ENCODE measurements around the gene NDUFAF2.
"Not testable (repeated sequence)": the region's sequence is repeated elsewhere in the genome, so short reads cannot be mapped to it uniquely, and the experiment has no call there.

Gene NDUFAF2

GRCh38 chr5:61009907-61010306 lies 64.9 kb downstream of the NDUFAF2 start:
- Mint-ChIP-seq H3K4me3 (no peak overlapping the region), H3K27ac (no peak overlapping the region), H3K9me3 (no peaks in the 10 kb centered on the region), H3K27me3 (no peaks in the 10 kb centered on the region), H3K4me1 (peaks cover 12% of the 10 kb centered on the region), H3K36me3 (peaks cover 5% of the 10 kb centered on the region)

- H3K4me1 Mint-ChIP-seq: peaks cover 12% of the 10 kb centered on the region
- H3K36me3 Mint-ChIP-seq: peaks cover 2% of the 10 kb centered on the region
- no peak overlapping the region for H3K27ac Mint-ChIP-seq
- no peak overlapping the region for H3K4me3 Mint-ChIP-seq
- no peaks in the 10 kb centered on the region for H3K27me3 Mint-ChIP-seq
- no peaks in the 10 kb centered on the region for H3K9me3 Mint-ChIP-seq
These were observed 65.8 kb downstream of the NDUFAF2 start for GRCh38 chr5:61010467-61011454.

- no peak overlapping the region for H3K4me3 Mint-ChIP-seq
- no peaks in the 10 kb centered on the region for H3K27me3 Mint-ChIP-seq
- H3K36me3 Mint-ChIP-seq: peaks cover 5% of the 10 kb centered on the region
- H3K4me1 Mint-ChIP-seq: peaks cover 17% of the 10 kb centered on the region
- peaks cover 6% of the 10 kb centered on the region for H3K9me3 Mint-ChIP-seq
- H3K27ac Mint-ChIP-seq: no peak overlapping the region
These were observed 73.1 kb downstream of the NDUFAF2 start for GRCh38 chr5:61018062-61018461.

- H3K4me3 Mint-ChIP-seq: no peak overlapping the region
- no peak overlapping the region for H3K27ac Mint-ChIP-seq
- H3K27me3 Mint-ChIP-seq: no peaks in the 10 kb centered on the region
- H3K36me3 Mint-ChIP-seq: peaks cover 3% of the 10 kb centered on the region
- H3K4me1 Mint-ChIP-seq: peaks cover 27% of the 10 kb centered on the region
- peaks cover 6% of the 10 kb centered on the region for H3K9me3 Mint-ChIP-seq
These were observed 74.6 kb downstream of the NDUFAF2 start for GRCh38 chr5:61019642-61020041.

GRCh38 chr5:61020415-61020814 lies 75.4 kb downstream of the NDUFAF2 start:
- Mint-ChIP-seq H3K27ac (no peak overlapping the region), H3K4me3 (no peak overlapping the region), H3K4me1 (peaks cover 31% of the 10 kb centered on the region), H3K9me3 (peaks cover 6% of the 10 kb centered on the region), H3K27me3 (no peaks in the 10 kb centered on the region), H3K36me3 (peaks cover 3% of the 10 kb centered on the region)

GRCh38 chr5:61023131-61023530 lies 78.1 kb downstream of the NDUFAF2 start:
- H3K27ac Mint-ChIP-seq: no peak overlapping the region
- H3K4me1 Mint-ChIP-seq: peaks cover 39% of the 10 kb centered on the region
- no peaks in the 10 kb centered on the region for H3K27me3 Mint-ChIP-seq
- H3K4me3 Mint-ChIP-seq: no peak overlapping the region
- peaks cover 6% of the 10 kb centered on the region for H3K9me3 Mint-ChIP-seq
- peaks cover 5% of the 10 kb centered on the region for H3K36me3 Mint-ChIP-seq

GRCh38 chr5:61026004-61026403 lies 81.0 kb downstream of the NDUFAF2 start:
- Mint-ChIP-seq H3K9me3 (peaks cover 6% of the 10 kb centered on the region), H3K27me3 (no peaks in the 10 kb centered on the region), H3K4me1 (peaks cover 37% of the 10 kb centered on the region), H3K36me3 (peaks cover 5% of the 10 kb centered on the region), H3K27ac (no peak overlapping the region), H3K4me3 (no peak overlapping the region)

GRCh38 chr5:61028382-61028781 lies 83.4 kb downstream of the NDUFAF2 start:
- H3K36me3 Mint-ChIP-seq: peaks cover 2% of the 10 kb centered on the region
- no peak overlapping the region for H3K4me3 Mint-ChIP-seq
- no peaks in the 10 kb centered on the region for H3K27me3 Mint-ChIP-seq
- H3K9me3 Mint-ChIP-seq: no peaks in the 10 kb centered on the region
- H3K4me1 Mint-ChIP-seq: peaks cover 23% of the 10 kb centered on the region
- H3K27ac Mint-ChIP-seq: no peak overlapping the region

- Mint-ChIP-seq H3K9me3 (no peaks in the 10 kb centered on the region), H3K27ac (no peak overlapping the region), H3K4me1 (peaks cover 22% of the 10 kb centered on the region), H3K27me3 (no peaks in the 10 kb centered on the region), H3K36me3 (peaks cover 3% of the 10 kb centered on the region), H3K4me3 (no peak overlapping the region)
These were observed 84.6 kb downstream of the NDUFAF2 start for GRCh38 chr5:61029456-61030162.

- Mint-ChIP-seq H3K27me3 (no peaks in the 10 kb centered on the region), H3K4me3 (no peak overlapping the region), H3K27ac (no peak overlapping the region), H3K9me3 (no peaks in the 10 kb centered on the region), H3K4me1 (peaks cover 18% of the 10 kb centered on the region), H3K36me3 (peaks cover 3% of the 10 kb centered on the region)
These were observed 85.1 kb downstream of the NDUFAF2 start for GRCh38 chr5:61030163-61030482.

- H3K36me3 Mint-ChIP-seq, H3K27me3 Mint-ChIP-seq, H3K4me3 Mint-ChIP-seq, H3K9me3 Mint-ChIP-seq, H3K27ac Mint-ChIP-seq: not testable (repeated sequence)
- H3K4me1 Mint-ChIP-seq: peaks cover 14% of the 10 kb centered on the region
These were observed 86.3 kb downstream of the NDUFAF2 start for GRCh38 chr5:61031301-61031700.

- peaks cover 8% of the 10 kb centered on the region for H3K4me1 Mint-ChIP-seq
- peaks cover 23% of the 10 kb centered on the region for H3K36me3 Mint-ChIP-seq
- H3K9me3 Mint-ChIP-seq: no peaks in the 10 kb centered on the region
- no peaks in the 10 kb centered on the region for H3K27me3 Mint-ChIP-seq
- H3K4me3 Mint-ChIP-seq: no peak overlapping the region
- H3K27ac Mint-ChIP-seq: no peak overlapping the region
These were observed 99.5 kb downstream of the NDUFAF2 start for GRCh38 chr5:61044545-61044944.

- Mint-ChIP-seq H3K27ac (no peak overlapping the region), H3K36me3 (peaks cover 24% of the 10 kb centered on the region), H3K4me3 (no peak overlapping the region), H3K4me1 (peaks cover 8% of the 10 kb centered on the region), H3K27me3 (no peaks in the 10 kb centered on the region), H3K9me3 (no peaks in the 10 kb centered on the region)
These were observed 102.3 kb downstream of the NDUFAF2 start for GRCh38 chr5:61047346-61047745.

- H3K27me3 Mint-ChIP-seq: no peaks in the 10 kb centered on the region
- no peak overlapping the region for H3K27ac Mint-ChIP-seq
- H3K9me3 Mint-ChIP-seq: no peaks in the 10 kb centered on the region
- peaks cover 23% of the 10 kb centered on the region for H3K36me3 Mint-ChIP-seq
- peaks cover 8% of the 10 kb centered on the region for H3K4me1 Mint-ChIP-seq
- no peak overlapping the region for H3K4me3 Mint-ChIP-seq
These were observed 103.5 kb downstream of the NDUFAF2 start for GRCh38 chr5:61048534-61048933.

- Mint-ChIP-seq H3K4me1 (peaks cover 8% of the 10 kb centered on the region), H3K27me3 (no peaks in the 10 kb centered on the region), H3K27ac (no peak overlapping the region), H3K4me3 (no peak overlapping the region), H3K36me3 (peaks cover 18% of the 10 kb centered on the region), H3K9me3 (no peaks in the 10 kb centered on the region)
These were observed 105.3 kb downstream of the NDUFAF2 start for GRCh38 chr5:61050292-61050691.

GRCh38 chr5:61051267-61051666 lies 106.3 kb downstream of the NDUFAF2 start:
- Mint-ChIP-seq H3K4me3 (no peak overlapping the region), H3K27me3 (no peaks in the 10 kb centered on the region), H3K9me3 (no peaks in the 10 kb centered on the region), H3K27ac (no peak overlapping the region), H3K4me1 (peaks cover 3% of the 10 kb centered on the region), H3K36me3 (peaks cover 11% of the 10 kb centered on the region)

All from activated naive CD4-positive, alpha-beta T cell treated with anti-CD3 and anti-CD28 coated beads, Interleukin-2, amount 50 U/mL, for 24 hours (primary cell).